Germinal center (tissue), 1 donor: ENCODE measurements around the gene GON7.
"Not testable (repeated sequence)": the region's sequence is repeated elsewhere in the genome, so short reads cannot be mapped to it uniquely, and the experiment has no call there.

Source experiments
- DNase-seq: peaks from one replicate; pipeline ENCODE4 v3.0.0; 2012; ENCODE audit warnings: mixed read lengths, low spot score

The GON7 gene, protein sequence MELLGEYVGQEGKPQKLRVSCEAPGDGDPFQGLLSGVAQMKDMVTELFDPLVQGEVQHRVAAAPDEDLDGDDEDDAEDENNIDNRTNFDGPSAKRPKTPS

DNA sequence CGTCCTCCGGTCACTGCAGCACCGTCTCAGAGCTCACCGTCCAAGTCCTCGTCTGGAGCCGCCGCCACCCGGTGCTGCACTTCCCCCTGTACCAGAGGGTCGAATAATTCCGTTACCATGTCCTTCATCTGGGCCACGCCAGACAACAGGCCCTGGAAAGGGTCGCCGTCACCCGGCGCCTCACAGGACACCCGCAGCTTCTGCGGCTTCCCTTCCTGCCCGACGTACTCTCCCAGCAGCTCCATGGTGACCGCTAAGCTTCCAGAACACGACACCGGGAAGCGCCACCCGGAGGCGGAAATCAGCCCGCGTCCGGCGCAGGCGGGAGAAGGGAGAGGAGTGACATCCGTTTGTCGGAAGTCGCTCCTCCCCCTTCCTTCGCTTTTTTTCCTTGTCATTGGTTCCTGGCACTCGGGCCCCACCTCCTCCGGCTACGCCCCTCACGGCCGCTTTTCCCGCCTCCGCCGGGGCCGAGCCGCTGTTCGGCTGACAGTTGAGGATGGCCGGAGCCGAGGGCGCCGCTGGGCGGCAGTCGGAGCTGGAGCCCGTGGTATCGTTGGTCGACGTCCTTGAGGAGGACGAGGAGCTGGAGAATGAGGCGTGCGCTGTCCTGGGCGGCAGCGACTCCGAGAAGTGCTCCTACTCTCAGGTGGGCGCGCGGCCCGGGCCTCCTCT, at the start of gene GON7, which contains the start of gene UBR7:
TSS of gene GON7 (minus strand) at position 273 of the 675 bp plus-strand sequence. CDS start at position 245, 28 bp downstream.
TSS of gene UBR7 (plus strand) at position 464 of the 675 bp plus-strand sequence. CDS start at position 500, 36 bp downstream.
- peak; percentile 93 for DNase-seq

DNA sequence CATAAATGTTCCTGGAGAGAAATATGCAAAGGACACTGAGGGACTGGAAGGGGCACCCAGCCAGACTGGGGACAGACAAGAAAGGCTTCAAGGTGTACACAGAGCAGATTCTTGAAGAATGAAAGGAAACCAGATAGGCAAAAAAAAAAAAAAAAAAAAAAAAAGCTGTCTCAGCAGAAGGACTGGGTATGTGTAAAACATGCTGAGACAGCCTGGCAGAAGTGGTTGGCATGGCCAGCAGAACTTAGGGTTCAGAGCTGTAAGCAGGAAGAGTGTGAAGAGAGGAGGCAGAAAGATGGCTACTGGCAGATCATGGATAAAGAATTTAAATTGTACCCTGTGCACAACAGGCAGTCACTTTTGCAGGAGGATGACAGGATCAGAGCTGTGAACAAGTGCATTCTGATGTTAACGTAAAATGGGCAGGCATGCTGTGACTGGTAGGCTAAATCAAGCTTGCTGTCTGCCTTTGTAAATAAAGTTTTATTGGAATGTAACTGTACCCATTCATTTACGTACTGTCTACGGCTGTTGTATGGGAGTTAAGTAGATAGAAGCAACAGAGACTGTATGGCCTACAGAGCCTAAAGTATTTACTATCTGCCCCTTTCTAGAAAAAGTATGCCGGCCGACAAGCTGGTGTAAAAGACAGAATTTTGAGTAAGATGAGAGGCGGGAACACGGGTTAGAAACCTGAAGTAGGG, 42.4 kb upstream of the GON7 start:
- DNase-seq, result no peak

DNA sequence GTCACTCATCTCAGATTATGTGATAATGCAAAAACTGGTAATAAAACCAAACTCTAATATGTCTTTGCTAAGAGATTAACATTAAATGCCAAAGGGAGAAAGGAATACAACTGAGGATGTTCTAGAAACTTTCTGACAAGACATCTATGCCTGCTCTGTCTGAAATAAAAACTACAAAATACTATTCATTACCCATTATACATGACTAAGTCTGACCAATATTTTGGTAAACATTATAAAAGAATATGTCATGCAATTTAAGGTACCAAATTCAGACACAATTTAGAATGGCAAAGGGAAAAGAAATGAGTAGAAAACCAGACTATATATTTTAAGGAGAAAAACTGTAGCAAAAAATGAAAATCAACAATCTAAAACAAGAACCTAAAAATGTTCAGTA, 39.7 kb upstream of the GON7 start:
- no peak for DNase-seq

DNA sequence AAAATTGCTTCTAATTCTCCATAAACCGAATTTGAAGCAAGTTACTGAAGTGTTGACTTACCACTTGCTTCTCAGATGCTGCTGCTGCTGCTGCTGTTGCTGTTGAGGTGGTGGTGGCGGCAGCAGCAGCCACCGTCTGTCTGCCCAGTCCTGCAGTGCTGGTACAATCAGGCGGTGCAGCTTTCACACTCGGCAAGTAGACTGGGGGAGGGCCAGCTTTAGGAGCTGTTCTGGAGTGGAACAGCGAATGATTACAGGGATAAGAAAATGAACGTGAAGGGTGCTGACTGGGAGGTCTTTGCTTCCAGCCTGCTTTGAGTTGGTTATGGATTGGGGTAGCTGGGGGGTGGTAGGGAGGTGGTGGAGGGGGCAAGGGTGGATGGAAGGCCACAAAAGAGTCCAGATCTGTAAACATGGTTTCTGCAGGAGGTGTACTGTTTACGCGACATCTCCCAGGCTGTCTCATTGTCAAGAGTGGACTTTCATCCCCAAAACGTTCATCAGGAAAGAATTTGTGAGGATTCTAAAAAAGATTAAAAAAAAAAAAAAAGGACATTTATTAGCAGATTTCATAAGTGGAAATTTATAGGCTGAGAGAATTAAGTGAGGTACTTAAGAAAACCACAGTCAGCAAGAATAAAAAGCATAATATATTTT, 39.0 kb upstream of the GON7 start:
- DNase-seq, result no peak

DNA sequence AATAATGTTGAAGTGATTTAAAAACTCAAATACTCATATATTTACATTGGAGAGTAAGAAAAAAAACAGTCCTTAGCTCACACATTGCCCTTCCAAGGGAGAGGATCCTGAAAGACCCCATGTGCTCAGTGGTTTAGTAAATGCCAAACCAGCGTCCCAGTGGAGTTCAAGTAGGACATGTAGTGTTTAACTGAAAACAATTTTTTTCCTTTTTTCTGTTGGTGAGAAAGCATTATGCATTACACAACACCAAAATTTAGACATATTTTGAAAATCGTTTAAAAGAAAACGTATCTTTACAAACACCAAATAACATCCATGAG, 33.8 kb upstream of the GON7 start:
- no peak for DNase-seq

DNA sequence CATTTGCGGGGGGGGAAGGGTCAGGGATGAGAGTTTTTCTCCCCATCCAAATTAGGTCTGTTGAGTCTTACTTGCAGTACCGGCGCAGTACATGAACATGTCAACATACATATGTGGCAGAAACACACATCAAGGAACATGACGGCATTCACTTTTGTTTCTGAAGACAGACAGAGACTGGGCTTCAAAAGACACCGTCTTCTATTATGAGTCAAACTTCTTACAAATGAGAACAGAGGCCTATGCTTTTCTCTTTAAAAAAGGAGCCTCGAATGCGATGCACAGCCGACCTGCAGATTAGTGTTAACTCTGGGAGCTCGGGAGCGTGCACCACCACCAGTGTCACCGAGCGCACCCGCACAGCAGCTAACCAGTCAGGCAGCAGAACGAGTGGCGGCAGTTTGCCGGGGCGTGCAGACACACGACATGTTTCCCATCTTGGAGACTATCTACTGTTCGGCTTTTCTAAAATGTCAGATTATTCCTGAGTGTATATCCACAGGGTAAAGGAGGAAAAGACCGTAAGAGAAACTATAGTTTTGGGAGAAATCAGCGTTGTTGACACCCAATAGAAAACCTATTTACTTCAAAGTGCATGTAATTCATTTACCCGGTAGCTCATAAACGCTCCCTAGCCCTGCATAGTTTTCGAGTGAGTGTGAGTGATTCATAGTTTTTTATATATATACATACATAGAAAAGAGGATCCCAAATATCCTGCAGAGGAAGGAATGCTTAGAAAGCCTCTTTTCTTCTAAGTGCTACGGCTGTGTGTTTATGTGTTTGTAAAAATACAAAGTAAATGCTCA, 33.2 kb upstream of the GON7 start:
- no peak for DNase-seq

DNA sequence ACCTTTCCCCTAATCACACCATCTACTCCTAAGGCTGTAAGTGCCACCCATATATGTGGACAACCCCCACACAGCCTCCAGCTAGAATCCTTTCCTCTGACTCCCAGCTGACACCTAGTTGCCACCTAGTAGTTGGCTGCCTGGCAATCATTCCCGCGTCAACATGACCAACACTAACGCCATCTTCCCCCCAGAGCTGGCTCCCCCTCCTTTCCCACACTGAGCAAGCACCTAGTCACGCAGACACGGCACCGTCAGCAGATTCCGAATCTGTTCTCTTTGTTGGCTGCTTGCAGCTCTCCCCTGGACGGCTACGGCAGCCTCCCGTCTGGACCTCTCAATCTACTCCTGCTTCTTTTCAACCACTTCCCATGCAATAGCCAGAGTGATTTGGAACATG, 27.9 kb upstream of the GON7 start:
- DNase-seq, result peak; percentile 6

DNA sequence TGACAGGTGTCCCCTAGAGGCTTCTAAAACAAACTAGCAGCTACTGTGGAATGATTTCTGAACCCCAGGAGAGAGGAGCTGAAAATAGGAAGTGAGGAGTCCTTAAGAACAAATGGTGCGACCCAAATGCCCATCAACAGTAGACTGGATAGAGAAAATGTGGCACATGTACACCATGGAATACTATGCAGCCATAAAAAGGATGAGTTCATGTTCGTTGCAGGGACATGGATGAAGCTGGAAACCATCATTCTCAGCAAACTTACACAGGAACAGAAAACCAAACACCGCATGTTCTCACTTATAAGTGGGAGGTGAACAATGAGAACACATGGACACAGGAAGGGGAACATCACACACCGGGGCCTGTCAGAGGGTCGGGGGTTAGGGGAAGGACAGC, 26.2 kb upstream of the GON7 start:
- not testable (repeated sequence) for DNase-seq

DNA sequence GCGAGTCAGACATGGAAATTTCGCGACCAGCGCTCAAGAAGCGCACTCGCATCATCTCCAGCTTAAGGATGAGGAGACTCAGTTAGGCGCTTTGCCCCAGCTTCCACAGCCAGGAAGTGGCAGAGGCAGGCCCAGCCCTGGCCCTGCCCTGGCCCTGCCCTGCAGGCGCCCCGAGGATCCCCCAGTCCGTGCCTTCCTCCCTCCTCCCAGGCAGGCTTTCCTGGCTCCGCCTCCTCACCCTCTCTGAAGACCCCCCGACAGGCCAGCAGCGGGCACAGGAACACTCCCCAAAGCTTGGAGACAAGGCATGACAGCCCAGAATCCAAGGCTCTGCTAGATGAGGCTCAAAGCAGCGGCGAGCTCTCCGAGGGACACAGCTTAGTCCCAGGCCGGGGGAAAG, 25.3 kb upstream of the GON7 start:
- no peak for DNase-seq

DNA sequence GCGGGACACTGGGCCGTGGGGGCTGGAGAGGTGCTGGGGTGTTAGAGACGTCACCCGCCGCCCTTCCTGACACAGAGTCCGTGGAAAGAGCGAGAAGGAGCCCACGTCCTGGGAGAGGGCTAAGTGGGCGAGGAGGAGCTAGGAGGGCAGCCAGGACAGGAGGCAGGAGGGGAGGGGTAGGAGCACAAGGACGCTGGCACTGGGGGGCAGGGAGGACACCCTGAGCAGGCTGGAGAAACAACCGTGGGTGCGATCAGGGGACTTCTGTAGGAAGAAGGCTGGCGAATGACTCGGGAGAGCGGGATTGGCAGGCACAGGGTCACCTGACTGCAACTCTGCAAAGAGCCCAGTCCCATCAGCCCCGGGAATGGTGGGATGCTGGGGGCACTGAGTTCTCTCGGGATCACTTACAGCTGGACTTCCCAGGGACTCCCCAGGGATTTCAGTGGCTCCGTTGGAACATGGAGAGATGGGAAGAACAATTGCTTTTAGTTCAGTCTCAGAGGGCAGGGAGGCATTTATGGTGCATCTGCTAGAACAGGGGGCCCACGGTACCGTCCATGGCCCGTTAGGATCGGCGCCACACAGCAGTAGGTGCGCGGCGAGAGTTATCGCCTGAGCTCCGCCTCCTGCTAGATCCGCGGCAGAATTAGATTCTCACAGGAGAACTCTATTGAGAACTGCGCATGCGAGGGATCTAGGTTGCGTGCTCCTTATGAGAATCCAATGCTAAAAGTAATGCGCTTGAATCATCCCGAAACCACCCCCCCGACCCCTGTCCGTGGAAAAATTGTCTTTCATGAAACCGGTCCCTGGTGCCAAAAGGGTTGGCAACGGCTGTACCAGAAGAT, 24.5 kb upstream of the GON7 start:
- no peak for DNase-seq

DNA sequence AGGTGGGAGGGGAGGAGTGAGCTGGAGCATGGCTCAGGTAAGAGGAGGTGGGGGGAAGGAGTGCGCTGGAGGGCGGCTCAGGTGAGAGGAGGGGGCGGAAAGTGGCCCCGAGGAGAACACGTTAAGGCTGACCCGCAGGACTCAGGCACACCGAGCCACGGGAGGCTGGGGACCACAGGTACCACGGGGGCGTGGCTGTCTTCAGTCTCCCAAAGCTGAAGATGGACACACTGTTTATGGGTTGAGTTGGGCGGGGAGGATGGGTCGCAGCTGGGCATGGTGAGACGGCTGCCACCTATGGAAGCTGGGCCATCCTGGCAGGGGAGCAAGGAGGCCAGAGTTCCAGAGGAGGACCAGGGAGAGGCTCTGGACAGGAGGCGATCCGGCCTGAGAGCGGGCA, 23.7 kb upstream of the GON7 start:
- DNase-seq, result no peak

DNA sequence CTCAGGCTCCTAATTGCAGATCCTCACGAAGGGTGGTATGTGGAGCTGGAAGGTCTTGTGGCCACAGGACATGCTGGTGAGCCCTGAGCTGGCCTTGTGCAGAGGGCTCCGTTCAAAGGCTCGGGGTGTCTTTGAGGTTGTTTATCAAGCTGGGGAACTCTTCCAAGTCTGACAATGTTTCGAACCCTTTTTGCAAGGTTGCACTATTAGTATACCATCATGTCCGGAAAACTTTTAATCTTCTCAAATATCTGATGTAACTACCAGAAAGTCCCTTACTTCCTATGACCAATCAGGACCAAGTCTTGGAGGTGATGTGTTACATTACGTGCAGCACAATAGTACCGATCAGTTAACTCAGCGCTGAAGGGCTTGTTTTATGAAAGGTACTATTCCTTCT, 21.7 kb upstream of the GON7 start:
- DNase-seq, result no peak

DNA sequence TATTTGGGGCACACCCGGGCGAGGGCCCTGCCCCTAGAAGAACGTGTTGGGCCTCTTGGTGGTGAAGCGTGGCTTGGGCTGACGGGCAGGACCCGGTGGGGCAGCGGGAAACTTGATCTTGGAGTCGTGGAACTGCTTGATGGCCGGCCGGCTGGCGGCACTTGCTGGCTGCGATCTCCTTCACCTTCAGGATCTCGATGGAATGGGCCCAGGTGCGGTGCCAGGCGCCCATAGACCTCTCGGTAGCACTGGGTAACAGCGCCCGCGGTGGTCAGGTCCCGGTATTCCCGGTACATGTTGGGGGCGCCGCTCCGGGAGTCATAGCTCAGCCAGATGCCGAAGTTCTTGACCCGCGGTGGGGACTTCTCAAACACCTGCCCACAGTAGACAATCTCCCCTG, 16.7 kb upstream of the GON7 start:
- no peak for DNase-seq

DNA sequence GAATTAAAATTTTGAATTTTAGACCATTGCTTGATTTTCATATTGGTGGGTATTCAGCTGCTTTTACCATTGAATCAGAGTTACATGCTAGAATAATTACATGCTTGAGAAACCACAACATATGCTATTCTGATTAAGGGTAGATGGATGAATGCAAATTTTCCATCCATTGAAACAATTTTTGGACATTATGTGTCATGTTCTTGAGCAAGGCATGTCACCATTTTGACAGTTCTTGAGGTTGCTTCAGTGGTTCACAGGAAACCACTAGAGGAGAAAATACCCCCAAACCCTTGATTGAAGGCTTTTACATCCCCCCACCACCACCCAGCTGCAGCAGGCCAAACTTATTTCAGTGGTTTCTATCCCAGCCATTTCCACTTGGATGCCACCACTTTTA, 13.6 kb upstream of the GON7 start:
- DNase-seq, result no peak

DNA sequence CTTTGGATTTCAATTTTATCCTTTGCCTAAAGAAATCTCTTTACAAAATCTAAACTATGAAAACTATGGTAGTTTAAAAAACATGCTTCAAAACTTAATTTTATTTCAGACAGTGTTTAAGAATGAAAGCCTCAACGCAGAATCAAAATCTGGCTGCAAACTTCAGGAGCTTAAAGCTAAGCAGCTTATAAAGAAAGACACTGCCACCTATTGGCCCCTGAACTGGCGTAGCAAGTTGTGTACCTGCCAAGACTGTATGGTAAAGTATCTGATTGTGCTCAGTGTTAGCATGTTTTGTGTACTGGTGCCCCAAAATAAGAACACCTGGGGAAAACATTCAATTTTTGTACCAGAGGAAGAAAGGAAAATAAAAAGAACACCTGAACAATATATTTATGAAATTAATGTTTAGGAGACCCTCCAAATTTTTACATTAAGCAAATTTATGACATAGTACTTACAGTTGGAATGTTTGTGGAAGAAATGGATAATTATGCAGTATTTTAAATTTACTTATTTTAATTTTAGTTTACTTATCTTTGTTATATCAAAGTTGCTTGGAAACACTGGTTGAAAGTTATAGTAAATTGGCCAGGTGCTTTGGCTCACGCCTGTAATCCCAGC, 12.3 kb upstream of the GON7 start:
- DNase-seq, result peak; percentile 46

DNA sequence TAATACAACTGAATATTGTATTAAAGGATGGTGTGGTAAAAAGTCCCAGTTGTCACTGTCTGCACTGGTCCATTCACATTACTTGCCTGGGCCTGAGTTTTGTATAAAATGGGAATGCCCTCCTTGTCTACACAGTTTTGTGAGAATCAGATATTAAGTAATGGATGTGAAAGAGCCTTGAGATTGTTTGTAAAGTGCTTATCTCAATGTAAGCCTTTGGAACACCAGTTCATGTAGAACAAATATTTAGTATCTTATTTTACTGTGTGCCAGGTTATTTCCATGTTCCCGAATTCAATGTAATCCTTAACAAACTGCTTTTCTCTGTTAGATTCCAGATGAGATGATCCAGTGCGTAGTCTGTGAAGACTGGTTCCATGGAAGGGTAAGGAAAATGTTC, 7.7 kb upstream of the GON7 start:
- no peak for DNase-seq

DNA sequence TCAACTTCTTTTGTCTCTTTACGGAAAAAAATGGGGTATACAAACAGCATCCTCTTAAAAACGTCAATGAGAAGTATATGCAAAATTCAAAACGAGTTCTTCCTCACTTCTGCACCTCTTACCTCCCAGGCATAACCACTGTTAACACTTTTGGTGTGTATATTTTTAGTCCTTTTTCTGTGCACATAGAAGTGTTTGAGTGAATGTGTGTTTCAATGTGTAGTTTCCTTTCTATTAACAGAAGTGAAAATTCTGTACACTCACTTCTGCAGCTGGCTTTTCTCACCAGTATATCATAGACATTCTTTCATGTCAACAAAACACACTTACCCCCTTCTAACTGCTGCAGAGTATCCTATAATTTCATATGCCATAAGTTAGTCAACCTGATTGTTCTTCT, 5.6 kb upstream of the GON7 start:
- DNase-seq, result peak; percentile 38

DNA sequence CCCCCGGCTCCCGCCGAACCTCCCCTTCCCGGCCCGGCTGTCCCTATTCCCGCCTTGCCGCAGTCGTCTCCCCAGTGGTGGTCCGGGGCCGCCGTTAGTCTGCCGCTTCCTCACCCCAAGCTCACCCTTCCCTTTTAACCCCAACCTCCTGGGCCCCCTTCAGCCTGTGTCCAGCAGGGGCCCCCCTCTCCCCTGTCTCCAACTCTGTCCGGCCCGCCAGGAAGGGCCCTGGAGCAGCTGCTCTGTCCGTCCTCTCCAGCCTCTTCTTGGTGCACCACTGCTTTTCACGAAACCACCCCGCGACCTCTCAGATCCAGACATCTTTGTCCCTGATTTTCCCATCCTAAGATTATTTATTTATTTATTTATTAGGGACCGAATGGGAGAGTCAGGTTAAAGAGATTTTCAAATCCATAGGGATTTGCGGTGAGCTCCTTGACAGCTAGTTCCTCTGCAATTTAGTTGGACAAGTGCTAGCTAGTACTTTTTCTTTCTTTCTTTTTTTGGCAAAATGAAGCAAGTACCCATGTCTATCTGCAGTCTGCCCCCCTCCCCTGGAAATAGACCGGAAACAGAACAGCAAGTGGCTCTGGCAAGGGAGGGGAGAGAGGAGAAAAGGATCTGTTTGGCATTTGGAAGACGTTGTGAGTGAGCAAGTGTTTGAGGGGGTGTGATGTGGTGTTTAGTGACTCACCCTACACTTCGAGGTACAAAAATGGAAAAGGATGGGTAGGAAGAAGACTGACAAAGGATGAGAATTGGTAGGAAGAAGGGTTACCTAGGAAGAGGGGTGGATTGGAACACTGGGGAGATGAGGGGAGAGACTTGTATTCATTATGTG, 823 bp upstream of the GON7 start:
- DNase-seq, result peak; percentile 44

DNA sequence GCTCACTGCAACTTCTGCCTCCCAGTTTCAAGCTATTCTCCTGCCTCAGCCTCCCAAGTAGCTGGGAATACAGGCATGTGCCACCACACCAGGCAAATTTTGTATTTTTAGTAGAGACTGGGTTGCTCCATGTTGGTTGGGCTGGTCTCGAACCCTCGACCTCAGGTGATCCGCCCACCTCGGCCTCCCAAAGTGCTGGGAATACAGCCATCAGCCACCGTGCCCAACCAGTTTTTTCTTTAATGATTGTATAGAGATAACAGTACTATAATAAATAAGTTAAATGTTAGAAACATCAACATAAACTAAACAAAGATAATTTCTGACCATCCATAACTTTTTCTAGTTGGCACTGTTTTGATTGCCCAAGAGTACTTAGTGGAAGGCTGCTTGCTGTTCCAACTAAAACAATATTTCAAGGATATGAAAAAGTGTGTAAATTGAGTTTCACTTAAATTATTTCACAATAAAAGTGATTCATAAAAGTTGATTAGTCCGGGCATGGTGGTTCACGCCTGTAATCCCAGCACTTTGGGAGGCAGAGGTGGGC, 5.6 kb downstream of the GON7 start:
- no peak for DNase-seq

DNA sequence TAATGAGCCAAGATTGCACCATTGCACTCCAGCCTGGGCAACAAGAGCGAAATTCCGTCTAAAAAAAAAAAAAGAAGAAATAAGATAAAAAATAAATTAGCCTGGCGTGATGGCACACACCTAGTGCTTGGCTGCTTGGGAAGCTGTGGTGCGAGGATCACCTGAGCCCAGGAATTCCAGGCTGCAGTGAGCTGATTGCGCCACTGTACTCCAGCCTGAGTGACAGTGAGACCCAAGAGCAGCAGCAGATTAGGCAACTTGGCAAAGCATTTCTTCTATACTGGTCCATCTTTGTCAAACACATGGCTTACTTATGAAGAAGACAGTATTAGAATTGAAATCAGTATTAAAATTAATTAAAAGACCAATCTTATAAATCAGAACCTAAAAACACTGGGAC, 6.3 kb downstream of the GON7 start:
- DNase-seq, result no peak
